CD4-positive, alpha-beta T cell treated with Interleukin-6 at 100 ng/mL for 8 hours (primary cell): ENCODE results near the gene SLC13A3.

Source experiments
- DNase-seq: peaks from one replicate; pipeline ENCODE4 v3.0.0-alpha.2; 2020; ENCODE audit warnings: mixed read lengths, low spot score

The SLC13A3 gene

GRCh38 chr20:46652699-46653098 lies 1.4 kb upstream of the SLC13A3 start:
- no peak for DNase-seq

GRCh38 chr20:46650575-46651090 lies 626 bp downstream of the SLC13A3 start:
- DNase-seq, result no peak

GRCh38 chr20:46649965-46650542 lies 1.2 kb downstream of the SLC13A3 start:
- DNase-seq, result no peak

- no peak for DNase-seq
These were observed 1.7 kb downstream of the SLC13A3 start for GRCh38 chr20:46649650-46649949.

- no peak for DNase-seq
These were observed 2.2 kb downstream of the SLC13A3 start for GRCh38 chr20:46648903-46649649.

- no peak for DNase-seq
These were observed 3.8 kb downstream of the SLC13A3 start for GRCh38 chr20:46647469-46647868.

GRCh38 chr20:46646659-46647380 lies 4.4 kb downstream of the SLC13A3 start:
- DNase-seq, result no peak

GRCh38 chr20:46646122-46646521 lies 5.1 kb downstream of the SLC13A3 start:
- no peak for DNase-seq

- DNase-seq, result no peak
These were observed 6.5 kb downstream of the SLC13A3 start for GRCh38 chr20:46644733-46645132.

- DNase-seq, result no peak
These were observed 7.1 kb downstream of the SLC13A3 start for GRCh38 chr20:46644160-46644559.

- DNase-seq, result no peak
These were observed 8.3 kb downstream of the SLC13A3 start for GRCh38 chr20:46642969-46643343.

GRCh38 chr20:46642265-46642968 lies 8.8 kb downstream of the SLC13A3 start:
- no peak for DNase-seq

GRCh38 chr20:46641424-46641823 lies 9.8 kb downstream of the SLC13A3 start:
- no peak for DNase-seq

- no peak for DNase-seq
These were observed 10.5 kb downstream of the SLC13A3 start for GRCh38 chr20:46640536-46641311.

GRCh38 chr20:46640044-46640443 lies 11.2 kb downstream of the SLC13A3 start:
- DNase-seq, result no peak

GRCh38 chr20:46639587-46639986 lies 11.7 kb downstream of the SLC13A3 start:
- no peak for DNase-seq

GRCh38 chr20:46638898-46639274 lies 12.4 kb downstream of the SLC13A3 start:
- DNase-seq, result no peak

GRCh38 chr20:46638134-46638897 lies 12.9 kb downstream of the SLC13A3 start:
- no peak for DNase-seq

GRCh38 chr20:46637427-46638133 lies 13.7 kb downstream of the SLC13A3 start:
- no peak for DNase-seq

GRCh38 chr20:46637020-46637419 lies 14.2 kb downstream of the SLC13A3 start:
- no peak for DNase-seq
